GM18909 (cell line): ENCODE measurements around the gene LSS.
"Not testable (repeated sequence)": the region's sequence is repeated elsewhere in the genome, so short reads cannot be mapped to it uniquely, and the experiment has no call there.

Source experiments
- ATAC-seq: cut with Tn5 transposase; IDR thresholded peaks from one replicate; pipeline ENCODE4 v1.9.1; 2021; ENCODE audit warnings: mild to moderate bottlenecking; ENCODE audit not compliant: unreplicated experiment, poor library complexity

The LSS gene

GRCh38 chr21:46145159-46145839 is 83.3 kb downstream of the LSS start:
- no peak for ATAC-seq

- no peak for ATAC-seq
These were observed 84.0 kb downstream of the LSS start for GRCh38 chr21:46144464-46145070.

- ATAC-seq, result no peak
These were observed 85.7 kb downstream of the LSS start for GRCh38 chr21:46142582-46143473.

GRCh38 chr21:46141767-46142581 is 86.6 kb downstream of the LSS start:
- ATAC-seq, result no peak

- ATAC-seq, result not testable (repeated sequence)
These were observed 88.1 kb downstream of the LSS start for GRCh38 chr21:46140352-46141003.

- no peak for ATAC-seq
These were observed 88.9 kb downstream of the LSS start for GRCh38 chr21:46139686-46140085.

- ATAC-seq, result no peak
These were observed 90.1 kb downstream of the LSS start for GRCh38 chr21:46138383-46138970.
